Measurements from ENCODE around the gene STARD7. TPM values are rescaled to one million over a fixed set of nuclear protein-coding genes. Genes with fewer than 3 reads are reported as not detected.

The STARD7 gene
- total and polyA plus RNA-seq, 9 of the 15 experiments (the other 6 are each of a cell fraction or from before 2014, with no cell fraction given), result 90.9 to 196 (median 145) TPM

GRCh38 chr2:96209011-96209728, 543 bp upstream of the STARD7 start:
- Histone ChIP-seq H3K79me2 (ENCODE audit: control insufficient read depth, insufficient read depth, low read length) (peaks cover 59% of the 10 kb centered on the region), H2AFZ (ENCODE audit: low read depth, low read length) (peak overlapping the region; percentile 79), H3K4me1 (replicated peaks in 1 of 2; ENCODE audit: control insufficient read depth in 2 of 2, insufficient read depth in 2 of 2, low read length in 2 of 2) (peaks cover 19 to 21% of the 10 kb centered on the region in 2 experiments), H3K27me3 (ENCODE audit: control insufficient read depth in 2 of 2, insufficient read depth in 2 of 2, low read length in 2 of 2) (no peaks in the 10 kb centered on the region), H3K4me2 (ENCODE audit: insufficient read depth, low read length) (peak overlapping the region; percentile 90), H3K27ac (ENCODE audit: extremely low read depth, low read depth, low read length) (peak overlapping the region; percentile 97), H3K36me3 (ENCODE audit: control insufficient read depth, insufficient read depth, low read length) (peaks cover 22% of the 10 kb centered on the region; the same call in 2 of the 3 replicates), H3K9ac (ENCODE audit: insufficient read depth in 1 of 2, low read depth in 2 of 2, low read length in 2 of 2) (peak overlapping the region; percentile 78 to 96), H4K20me1 (replicated peaks; ENCODE audit: control insufficient read depth, insufficient read depth, low read length) (peaks cover 26% of the 10 kb centered on the region), H3K4me3 (peak overlapping the region; percentile 84), H3K9me3 (replicated peaks; ENCODE audit: control insufficient read depth, insufficient read depth, low read depth, low read length) (no peaks in the 10 kb centered on the region), H3K9me1 (ENCODE audit: control insufficient read depth, insufficient read depth, low read length) (no peaks in the 10 kb centered on the region)
- 0% methylated on average over 21 of the region's 21 CpGs for WGBS (ENCODE audit: insufficient coverage, low coverage, missing lambda C conversion rate)
- POLR2A ChIA-PET, result interaction anchor here (0.7 to 2.9 kb wide), 14 partner anchors 10 to 127 kb away, joined by 3 to 12 read pairs (median 4); partner anchors contain the start of genes CIAO1, NCAPH, SNRNP200 and TMEM127
- BruUV-seq (replicated peaks), result TSS peak; percentile 71
- in situ Hi-C loops (cut with MboI) (no loop called here), intact Hi-C loops (cut with micrococcal nuclease) (loop anchor here (2.0 kb wide), 1 partner anchor 52 kb away; no protein-coding TSS in a partner anchor)
- peak in 1 of 4 experiments; percentile 41 for DNase-seq (ENCODE audit: extremely low read depth in 1 of 4, low spot score in 3 of 4)
- CTCF ChIA-PET (ENCODE audit: low intra/inter-chr PET ratio), result no interaction called here
- FAIRE-seq, result no peak
- no peak for ATAC-seq
- TF ChIP-seq RBFOX2 (IDR thresholded peaks at IDR 0.05; ENCODE audit: low read depth, low read length) (no peak), CXXC5 (CRISPR knock-in tag; IDR thresholded peaks at IDR 0.05) (peak; percentile 5; the same call in 1 of the 2 replicates), ZBTB7A (IDR thresholded peaks at IDR 0.05; ENCODE audit: borderline replicate concordance, control insufficient read depth, low read depth, low read length) (peak; percentile 73; the same call in 1 of the 2 replicates), HOMEZ (CRISPR knock-in tag; IDR thresholded peaks at IDR 0.05) (no peak), ZC3H4 (CRISPR knock-in tag; IDR thresholded peaks at IDR 0.05; ENCODE audit: borderline replicate concordance) (no peak), GTF2A2 (tag; IDR thresholded peaks at IDR 0.05) (no peak), ZNF639 (CRISPR knock-in tag; conservative IDR thresholded peaks at IDR 0.05 in 1 of 2, IDR thresholded peaks at IDR 0.05 in 1 of 2) (peak in 1 of 2 experiments; percentile 60; a peak in 1 of 4 replicates), ELF1 (tag; IDR thresholded peaks at IDR 0.05) (0 out of 2 replicates have a peak, but pooled peaks have one; percentile 10), CTBP1 (IDR thresholded peaks at IDR 0.05; ENCODE audit: borderline replicate concordance) (0 out of 2 replicates have a peak, but pooled peaks have one; percentile 8), YY1 (IDR thresholded peaks at IDR 0.05; ENCODE audit: borderline replicate concordance in 1 of 3, control insufficient read depth in 1 of 3, extremely low read depth in 1 of 3, insufficient read depth in 3 of 3, insufficient read length in 1 of 3, insufficient replicate concordance in 2 of 3, low read depth in 1 of 3, low read length in 2 of 3) (peak; percentile 67 to 96 (median 93)), PURB (CRISPR knock-in tag; IDR thresholded peaks at IDR 0.05; ENCODE audit: low read depth) (no peak), TAF1 (IDR thresholded peaks at IDR 0.05; ENCODE audit: control insufficient read depth, extremely low read depth, insufficient read depth, low read length, severe bottlenecking) (peak; percentile 79), EP400 (IDR thresholded peaks at IDR 0.05) (peak; percentile 87; the same call in 1 of the 2 replicates), C11orf30 (IDR thresholded peaks at IDR 0.05; ENCODE audit: low read depth) (peak; percentile 54; the same call in 1 of the 2 replicates), ARID1B (IDR thresholded peaks at IDR 0.05) (peak; percentile 8; the same call in 1 of the 2 replicates), MAZ (CRISPR knock-in tag; conservative IDR thresholded peaks at IDR 0.05 in 1 of 2, IDR thresholded peaks at IDR 0.05 in 1 of 2) (peak in 1 of 2 experiments; percentile 55; a peak in 1 of 4 replicates), TAF9B (IDR thresholded peaks at IDR 0.05; ENCODE audit: partially characterized antibody) (peak; percentile 15)

Data from K562 (cell line).